Measurements from ENCODE around the gene TRAPPC4.
"Not testable (repeated sequence)": the region's sequence is repeated elsewhere in the genome, so short reads cannot be mapped to it uniquely, and the experiment has no call there.

The TRAPPC4 gene

DNA sequence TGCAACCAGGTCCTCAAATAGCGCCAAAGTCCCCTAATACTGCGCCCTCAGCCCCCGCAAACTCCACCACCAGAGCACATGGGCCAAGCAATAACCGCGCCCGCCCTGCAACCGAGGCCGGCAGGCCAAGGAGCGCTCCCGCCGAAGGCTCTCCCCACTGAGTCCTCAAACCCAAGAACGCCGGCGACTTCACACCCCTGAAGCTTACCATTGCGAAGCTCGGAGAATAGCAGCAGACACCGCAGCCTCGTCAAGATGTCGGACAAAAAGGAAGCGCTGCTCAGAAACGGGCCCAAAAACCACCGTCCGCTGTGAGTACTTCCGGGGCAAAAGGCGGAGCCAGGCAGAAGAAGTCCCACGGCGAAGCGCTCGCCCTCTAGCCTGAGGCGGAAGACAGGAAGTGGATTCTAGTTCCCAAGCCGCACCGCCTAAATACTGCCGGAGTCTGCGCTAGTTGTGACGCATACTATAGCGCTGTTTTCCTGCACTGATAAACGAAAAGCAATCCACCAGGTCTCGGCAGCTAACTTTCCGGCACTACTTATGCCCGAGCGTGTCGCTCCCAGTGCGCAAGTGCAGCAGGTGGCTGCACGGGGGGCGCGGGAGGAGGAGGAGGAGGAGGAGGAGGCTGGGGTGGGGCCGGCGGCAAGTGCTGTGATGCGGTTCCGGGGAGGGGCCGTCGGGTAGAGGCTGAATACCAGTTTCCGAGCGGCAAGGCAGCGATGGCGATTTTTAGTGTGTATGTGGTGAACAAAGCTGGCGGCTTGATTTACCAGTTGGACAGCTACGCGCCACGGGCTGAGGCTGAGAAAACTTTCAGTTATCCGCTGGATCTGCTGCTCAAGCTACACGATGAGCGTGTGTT, at the start of gene TRAPPC4, which contains the start of gene RPS25:
Gene TRAPPC4 (plus strand): TSS at position 693 of the 865 bp plus-strand sequence. CDS start 30 bp downstream, at position 723.
Gene RPS25 (minus strand): TSS at position 270 of the 865 bp plus-strand sequence. CDS start 59 bp downstream, at position 211.
- DNase-seq (ENCODE audit: low read depth): peak; percentile 93

GRCh38 chr11:118969508-118969907, 49.1 kb upstream of the TRAPPC4 start:
- DNase-seq (ENCODE audit: low read depth): not testable (repeated sequence)

GRCh38 chr11:118971646-118972045, 46.9 kb upstream of the TRAPPC4 start, which contains the start of gene FOXR1:
Gene FOXR1, plus strand, starts transcription at chr11:118971761. Its CDS starts 171 bp downstream, at chr11:118971932.
- no peak for DNase-seq (ENCODE audit: low read depth)

DNA sequence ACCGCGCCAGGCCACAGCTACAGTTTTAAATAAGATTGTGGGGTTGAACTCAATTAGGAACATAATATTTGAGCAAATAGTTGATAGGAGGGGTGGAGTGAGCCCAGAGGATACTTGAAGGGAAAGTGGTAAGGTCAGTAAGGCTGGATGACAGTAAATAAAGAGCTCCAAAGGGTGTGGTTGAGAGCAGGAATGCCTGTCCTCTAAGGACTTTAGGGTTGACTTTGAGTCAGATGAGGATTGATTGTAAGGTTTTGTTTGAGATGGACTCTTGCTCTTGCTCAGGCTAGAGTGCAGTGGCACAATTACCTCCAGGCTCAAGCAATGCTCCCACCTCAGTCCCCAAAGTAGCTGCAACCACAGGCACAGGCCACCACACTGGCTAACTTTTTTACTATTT, 44.6 kb upstream of the TRAPPC4 start:
- no peak for DNase-seq (ENCODE audit: low read depth)

- DNase-seq (ENCODE audit: low read depth): no peak
Observed at GRCh38 chr11:118975771-118976709, 42.5 kb upstream of the TRAPPC4 start.

GRCh38 chr11:118979434-118979833, 39.1 kb upstream of the TRAPPC4 start:
- no peak for DNase-seq (ENCODE audit: low read depth)

- no peak for DNase-seq (ENCODE audit: low read depth)
Observed at GRCh38 chr11:118980191-118980881, 38.2 kb upstream of the TRAPPC4 start.

GRCh38 chr11:118984337-118984736, 34.2 kb upstream of the TRAPPC4 start:
- not testable (repeated sequence) for DNase-seq (ENCODE audit: low read depth)

GRCh38 chr11:118984825-118985224, 33.7 kb upstream of the TRAPPC4 start:
- no peak for DNase-seq (ENCODE audit: low read depth)

DNA sequence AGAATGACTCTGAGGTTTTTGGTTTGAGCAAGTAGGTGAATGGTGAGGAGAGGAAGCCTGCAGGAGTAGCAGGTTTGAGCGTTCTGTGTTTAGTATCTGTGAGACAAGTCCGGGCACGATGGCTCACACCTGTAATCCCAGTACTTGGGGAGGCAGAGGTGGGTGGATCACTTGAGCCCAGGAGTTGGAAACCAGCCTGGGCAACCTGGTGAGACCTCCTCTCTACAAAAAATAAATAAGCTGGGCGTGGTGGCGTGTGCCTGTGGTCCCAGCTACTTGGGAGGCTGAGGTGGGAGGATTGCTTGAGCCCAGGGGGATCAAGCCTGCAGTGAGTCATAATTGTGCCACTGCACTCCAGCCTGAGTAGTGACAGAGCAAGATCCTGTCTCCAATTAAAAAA, 30.3 kb upstream of the TRAPPC4 start:
- no peak for DNase-seq (ENCODE audit: low read depth)

DNA sequence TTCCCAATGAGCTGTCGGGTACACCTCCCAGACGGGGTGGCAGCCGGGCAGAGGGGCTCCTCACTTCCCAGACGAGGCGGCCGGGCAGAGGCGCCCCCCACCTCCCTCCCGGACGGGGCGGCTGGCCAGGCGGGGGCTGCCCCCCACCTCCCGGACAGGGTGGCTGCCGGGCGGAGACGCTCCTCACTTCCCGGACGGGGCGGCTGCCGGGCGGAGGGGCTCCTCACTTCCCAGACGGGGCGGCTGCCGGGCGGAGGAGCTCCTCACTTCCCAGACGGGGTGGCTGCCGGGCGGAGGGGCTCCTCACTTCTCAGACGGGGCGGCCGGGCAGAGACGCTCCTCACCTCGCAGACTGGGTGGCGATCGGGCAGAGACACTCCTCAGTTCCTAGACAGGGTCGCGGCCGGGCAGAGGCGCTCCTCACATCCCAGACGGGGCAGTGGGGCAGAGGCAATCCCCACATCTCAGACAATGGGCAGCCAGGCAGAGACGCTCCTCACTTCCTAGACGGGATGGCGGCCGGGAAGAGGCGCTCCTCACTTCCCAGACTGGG, 27.0 kb upstream of the TRAPPC4 start:
- DNase-seq (ENCODE audit: low read depth): not testable (repeated sequence)

- peak; percentile 4 for DNase-seq (ENCODE audit: low read depth)
Observed at GRCh38 chr11:118996926-118997626, 21.5 kb upstream of the TRAPPC4 start.

DNA sequence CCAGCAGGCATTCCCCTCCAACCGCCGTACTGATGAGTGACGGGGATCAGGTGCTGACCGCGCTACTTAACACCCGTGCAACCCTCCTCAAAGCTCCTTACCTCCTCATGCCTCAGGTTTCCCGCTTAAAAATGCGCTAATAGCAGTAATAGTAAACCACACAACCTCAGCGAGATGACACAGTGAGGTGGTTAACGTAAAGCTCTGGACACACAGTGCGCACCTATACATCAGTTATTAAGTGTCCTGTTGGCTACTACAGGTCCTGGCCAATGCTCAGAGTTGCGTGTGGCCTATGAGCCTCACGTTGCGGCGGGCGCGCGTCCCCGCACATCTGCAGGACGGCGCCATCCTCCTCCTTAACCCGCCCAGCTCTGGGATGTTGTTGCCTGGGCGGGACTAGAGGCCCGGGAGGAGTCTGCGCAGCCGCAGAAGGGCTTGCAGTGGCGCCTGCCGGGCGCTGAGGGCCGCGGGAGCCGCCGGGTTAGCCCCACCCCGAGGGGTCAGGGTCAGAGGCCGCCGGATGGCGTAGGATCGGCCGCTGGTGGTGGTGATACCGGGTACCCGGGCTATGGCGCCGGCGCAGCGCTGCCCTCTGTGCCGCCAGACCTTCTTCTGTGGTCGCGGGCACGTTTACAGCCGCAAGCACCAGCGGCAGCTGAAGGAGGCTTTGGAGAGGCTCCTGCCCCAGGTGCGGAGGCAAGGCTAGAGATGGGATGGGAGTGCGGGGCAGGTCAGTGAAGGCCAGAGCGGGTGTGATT, 20.8 kb upstream of the TRAPPC4 start, which contains the start of gene CENATAC:
Gene CENATAC (plus strand): TSS at position 512 of the 761 bp plus-strand sequence. CDS start 60 bp downstream, at position 572.
- DNase-seq (ENCODE audit: low read depth): peak; percentile 93

GRCh38 chr11:118998388-118998717, 20.2 kb upstream of the TRAPPC4 start:
- no peak for DNase-seq (ENCODE audit: low read depth)

- DNase-seq (ENCODE audit: low read depth): no peak
Observed at GRCh38 chr11:118998822-118999221, 19.7 kb upstream of the TRAPPC4 start.

- DNase-seq (ENCODE audit: low read depth): no peak
Observed at GRCh38 chr11:119000906-119001305, 17.7 kb upstream of the TRAPPC4 start.

DNA sequence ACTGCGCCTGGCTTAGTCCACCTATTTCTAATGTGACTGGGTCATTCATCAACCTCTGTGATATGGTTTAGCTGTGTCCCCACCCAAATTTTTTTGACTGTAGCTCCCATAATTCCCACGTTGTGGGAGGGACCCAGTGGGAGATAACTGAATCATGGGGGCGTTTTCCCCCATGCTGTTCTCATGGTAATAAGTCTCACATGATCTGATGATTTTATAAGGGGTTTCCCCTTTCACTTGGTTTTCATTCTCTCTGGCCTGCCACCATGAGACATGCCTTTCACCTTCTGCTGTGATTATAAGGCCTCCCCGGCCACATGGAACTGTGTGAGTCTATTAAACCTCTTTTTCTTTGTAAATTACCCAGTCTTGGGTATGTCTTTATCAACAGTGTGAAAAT, 11.9 kb upstream of the TRAPPC4 start:
- DNase-seq (ENCODE audit: low read depth): no peak

GRCh38 chr11:119011476-119012053, 7.0 kb upstream of the TRAPPC4 start:
- DNase-seq (ENCODE audit: low read depth): no peak

- DNase-seq (ENCODE audit: low read depth): no peak
Observed at GRCh38 chr11:119012629-119013170, 5.9 kb upstream of the TRAPPC4 start.
